ENCODE data around the gene PACSIN3.

The PACSIN3 gene

GRCh38 chr11:47177229-47177845 is 8.9 kb downstream of the PACSIN3 start:
- TF ChIP-seq CTCF (IDR thresholded peaks at IDR 0.05; ENCODE audit: low read depth, low read length): peak; percentile 63
- peak overlapping the region; percentile 62 to 67 for H3K4me3 ChIP-seq (replicated peaks in 1 of 2; ENCODE audit: low read depth in 2 of 2, low read length in 2 of 2)
- DNase-seq (ENCODE audit: low read depth in 2 of 2): peak; percentile 84 to 85

GRCh38 chr11:47176328-47177228 is 9.7 kb downstream of the PACSIN3 start, which contains the start of gene ARFGAP2:
TSS of gene ARFGAP2 (minus strand) at chr11:47176879. CDS start at chr11:47176853, 26 bp downstream.
- no peak for TF ChIP-seq CTCF (IDR thresholded peaks at IDR 0.05; ENCODE audit: low read depth, low read length)
- peak; percentile 95 to 98 for DNase-seq (ENCODE audit: low read depth in 2 of 2)
- H3K4me3 ChIP-seq (replicated peaks in 1 of 2; ENCODE audit: low read depth in 2 of 2, low read length in 2 of 2): peak within 1 kb of the TSS; percentile 77 to 94

- DNase-seq (ENCODE audit: low read depth in 2 of 2): no peak
- H3K4me3 ChIP-seq (replicated peaks in 1 of 2; ENCODE audit: low read depth in 2 of 2, low read length in 2 of 2): peak overlapping the region; percentile 77 to 94
- TF ChIP-seq CTCF (IDR thresholded peaks at IDR 0.05; ENCODE audit: low read depth, low read length): no peak
Observed at GRCh38 chr11:47175746-47176327, 10.4 kb downstream of the PACSIN3 start.

GRCh38 chr11:47172740-47173336 is 13.4 kb downstream of the PACSIN3 start:
- DNase-seq (ENCODE audit: low read depth in 2 of 2): no peak
- TF ChIP-seq CTCF (IDR thresholded peaks at IDR 0.05; ENCODE audit: low read depth, low read length): no peak
- no peak overlapping the region for H3K4me3 ChIP-seq (replicated peaks in 1 of 2; ENCODE audit: low read depth in 2 of 2, low read length in 2 of 2)

- DNase-seq (ENCODE audit: low read depth in 2 of 2): no peak
- no peak for TF ChIP-seq CTCF (IDR thresholded peaks at IDR 0.05; ENCODE audit: low read depth, low read length)
- no peak overlapping the region for H3K4me3 ChIP-seq (replicated peaks in 1 of 2; ENCODE audit: low read depth in 2 of 2, low read length in 2 of 2)
Observed at GRCh38 chr11:47171856-47172255, 14.4 kb downstream of the PACSIN3 start.

GRCh38 chr11:47171061-47171838 is 15.0 kb downstream of the PACSIN3 start:
- no peak overlapping the region for H3K4me3 ChIP-seq (replicated peaks in 1 of 2; ENCODE audit: low read depth in 2 of 2, low read length in 2 of 2)
- TF ChIP-seq CTCF (IDR thresholded peaks at IDR 0.05; ENCODE audit: low read depth, low read length): no peak

More at GRCh38 chr11:47171061-47171838, 15.0 kb downstream of the PACSIN3 start:
- no peak for DNase-seq (ENCODE audit: low read depth in 2 of 2)

All from cardiac fibroblast (primary cell).